ENCODE data around the gene CTNNA1. TPM values are rescaled to one million over a fixed set of nuclear protein-coding genes. Genes with fewer than 3 reads are reported as not detected.
A peak's percentile ranks its signal among the peaks of the same experiment; 100 is the strongest.

Gene CTNNA1
- polyA plus RNA-seq, 3 donors, result 56.6 to 84.5 (median 66.2) TPM

- Mint-ChIP-seq H3K27ac (peak overlapping the region in 1 of 7 donors; percentile 22), H3K9me3 (no peaks in the 10 kb centered on the region), H3K27me3 (ENCODE audit: low read depth in 3 of 3) (peaks cover 0 to 3% (median 0%) of the 10 kb centered on the region in 3 donors), H3K4me1 (peaks cover 33% of the 10 kb centered on the region), H3K4me3 (no peak overlapping the region), H3K36me3 (peaks cover 7 to 16% of the 10 kb centered on the region in 2 donors)
- Histone ChIP-seq H3K27ac (ENCODE audit: low read depth in 1 of 2, low read length in 2 of 2) (no peak overlapping the region), H3K9ac (ENCODE audit: insufficient read depth, low read length, poor library complexity, severe bottlenecking) (no peak overlapping the region), H3K9me3 (replicated peaks in 1 of 2; ENCODE audit: control insufficient read depth in 1 of 2, insufficient read depth in 1 of 2, low read length in 2 of 2) (no peaks in the 10 kb centered on the region), H4K20me1 (ENCODE audit: insufficient read depth, low read length) (peaks cover 9% of the 10 kb centered on the region), H2AFZ (ENCODE audit: insufficient read depth, low read depth, low read length, poor library complexity, severe bottlenecking) (no peak overlapping the region), H3K4me3 (replicated peaks in 1 of 3; ENCODE audit: low read depth in 2 of 3, low read length in 3 of 3) (no peak overlapping the region), H3K4me1 (ENCODE audit: control insufficient read depth in 1 of 2, insufficient read depth in 2 of 2, low read length in 2 of 2) (peaks cover 21 to 25% of the 10 kb centered on the region in 2 donors), H3K27me3 (ENCODE audit: control insufficient read depth in 2 of 2, insufficient read depth in 2 of 2, low read length in 2 of 2) (no peaks in the 10 kb centered on the region), H3K4me2 (replicated peaks; ENCODE audit: extremely low read depth, low read length, poor library complexity, severe bottlenecking) (no peak overlapping the region), H3K36me3 (replicated peaks in 1 of 2; ENCODE audit: control insufficient read depth in 1 of 2, insufficient read depth in 2 of 2, low read length in 2 of 2) (peaks cover 6 to 12% of the 10 kb centered on the region in 2 donors), H3K79me2 (ENCODE audit: insufficient read depth, low read length) (no peaks in the 10 kb centered on the region)
- intact Hi-C loops (cut with micrococcal nuclease), result no loop called here
- 100% methylated on average over 9 of the region's 9 CpGs for WGBS (ENCODE audit: insufficient coverage)
- no peak for DNase-seq
- TF ChIP-seq CTCF (IDR thresholded peaks at IDR 0.05), result no peak
Measured at GRCh38 chr5:138955671-138956295, 202.6 kb downstream of the CTNNA1 start.

GRCh38 chr5:138956801-138957200 is 203.6 kb downstream of the CTNNA1 start:
- Mint-ChIP-seq H3K9me3 (no peaks in the 10 kb centered on the region), H3K27ac (no peak overlapping the region), H3K4me3 (no peak overlapping the region), H3K4me1 (peaks cover 33% of the 10 kb centered on the region), H3K27me3 (ENCODE audit: low read depth in 3 of 3) (peaks cover 0 to 3% (median 0%) of the 10 kb centered on the region in 3 donors), H3K36me3 (peaks cover 4 to 16% of the 10 kb centered on the region in 2 donors)
- peaks cover 21 to 25% of the 10 kb centered on the region in 2 donors for H3K4me1 ChIP-seq (ENCODE audit: control insufficient read depth in 1 of 2, insufficient read depth in 2 of 2, low read length in 2 of 2)
- TF ChIP-seq CTCF (IDR thresholded peaks at IDR 0.05), result no peak
- H3K9me3 ChIP-seq (replicated peaks in 1 of 2; ENCODE audit: control insufficient read depth in 1 of 2, insufficient read depth in 1 of 2, low read length in 2 of 2), result no peaks in the 10 kb centered on the region
- DNase-seq, result no peak
- H3K4me2 ChIP-seq (replicated peaks; ENCODE audit: extremely low read depth, low read length, poor library complexity, severe bottlenecking), result no peak overlapping the region
- peaks cover 9% of the 10 kb centered on the region for H4K20me1 ChIP-seq (ENCODE audit: insufficient read depth, low read length)
- no peaks in the 10 kb centered on the region for H3K79me2 ChIP-seq (ENCODE audit: insufficient read depth, low read length)
- no peak overlapping the region for H3K27ac ChIP-seq (ENCODE audit: low read depth in 1 of 2, low read length in 2 of 2)
- H3K4me3 ChIP-seq (replicated peaks in 1 of 3; ENCODE audit: low read depth in 2 of 3, low read length in 3 of 3), result no peak overlapping the region
- H2AFZ ChIP-seq (ENCODE audit: insufficient read depth, low read depth, low read length, poor library complexity, severe bottlenecking), result no peak overlapping the region
- no peaks in the 10 kb centered on the region for H3K27me3 ChIP-seq (ENCODE audit: control insufficient read depth in 2 of 2, insufficient read depth in 2 of 2, low read length in 2 of 2)
- no peak overlapping the region for H3K9ac ChIP-seq (ENCODE audit: insufficient read depth, low read length, poor library complexity, severe bottlenecking)
- peaks cover 4 to 8% of the 10 kb centered on the region in 2 donors for H3K36me3 ChIP-seq (replicated peaks in 1 of 2; ENCODE audit: control insufficient read depth in 1 of 2, insufficient read depth in 2 of 2, low read length in 2 of 2)
- 100% methylated on average over 1 of the region's 1 CpG for whole genome bisulfite sequencing (ENCODE audit: insufficient coverage)
- intact Hi-C loops (cut with micrococcal nuclease), result no loop called here

All from CD14-positive monocyte (primary cell).